ENCODE results near the gene PAPPA.

DNA sequence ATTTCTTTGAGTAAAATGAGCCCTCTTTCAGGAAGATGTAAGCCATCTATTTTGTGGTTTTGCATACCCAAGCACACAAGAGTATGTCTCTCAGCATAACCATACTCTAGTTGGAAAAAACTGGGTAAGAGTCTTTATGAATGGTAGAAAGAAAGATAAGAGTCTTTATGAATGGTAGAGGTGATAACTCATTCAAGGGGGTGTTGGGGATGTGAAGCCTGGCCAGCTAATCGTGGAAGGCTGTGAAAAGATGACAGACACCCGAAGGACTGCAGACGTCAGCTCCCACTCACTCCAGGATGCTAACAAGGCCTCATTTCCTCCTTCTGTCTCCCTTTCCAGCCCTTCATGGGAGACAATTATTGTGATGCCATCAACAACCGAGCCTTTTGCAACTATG is 228.5 kb downstream of the PAPPA start:
- TF ChIP-seq CTCF (IDR thresholded peaks at IDR 0.05) (no peak), NRF1 (IDR thresholded peaks at IDR 0.05; ENCODE audit: low read depth, low read length) (no peak), EP300 (IDR thresholded peaks at IDR 0.05; ENCODE audit: borderline replicate concordance in 1 of 2, low read depth in 1 of 2, low read length in 1 of 2) (no peak), MAX (IDR thresholded peaks at IDR 0.05; ENCODE audit: low read depth) (no peak), TAF1 (IDR thresholded peaks at IDR 0.05; ENCODE audit: borderline replicate concordance, low read depth, low read length) (no peak), MEF2A (IDR thresholded peaks at IDR 0.05; ENCODE audit: borderline replicate concordance, low read depth) (no peak), POLR2AphosphoS5 (IDR thresholded peaks at IDR 0.05; ENCODE audit: low read depth, low read length) (no peak), CHD2 (IDR thresholded peaks at IDR 0.05; ENCODE audit: low read length, partially characterized antibody) (no peak), RAD21 (IDR thresholded peaks at IDR 0.05; ENCODE audit: low read length) (no peak), USF2 (IDR thresholded peaks at IDR 0.05; ENCODE audit: borderline replicate concordance, low read depth, low read length) (no peak), FOXM1 (IDR thresholded peaks at IDR 0.05; ENCODE audit: low read depth) (no peak)
